Measurements from ENCODE around the gene SELENOT.

Gene SELENOT

DNA sequence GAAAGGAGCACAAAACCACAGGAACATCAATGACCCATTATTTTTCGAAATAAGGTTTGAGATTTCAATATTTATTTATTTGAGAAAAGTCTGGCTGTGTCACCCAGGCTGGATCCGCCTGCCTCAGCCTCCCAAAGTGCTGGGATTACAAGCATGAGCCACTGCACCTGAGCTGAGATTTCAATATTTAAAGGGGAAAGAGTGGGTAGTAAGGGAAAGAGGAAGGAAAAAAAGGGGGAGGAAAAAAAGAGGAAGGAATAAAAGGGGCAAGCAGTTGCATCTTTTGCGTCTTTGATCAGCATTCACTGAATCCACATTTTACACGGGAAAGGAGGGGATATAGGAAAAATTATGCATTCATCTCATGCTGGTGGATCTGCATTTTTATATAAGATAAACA, 53.2 kb downstream of the SELENOT start:
- H3K4me3 ChIP-seq (ENCODE audit: low read depth, low read length) = no peak overlapping the region
- DNase-seq (ENCODE audit: low read depth) = no peak

DNA sequence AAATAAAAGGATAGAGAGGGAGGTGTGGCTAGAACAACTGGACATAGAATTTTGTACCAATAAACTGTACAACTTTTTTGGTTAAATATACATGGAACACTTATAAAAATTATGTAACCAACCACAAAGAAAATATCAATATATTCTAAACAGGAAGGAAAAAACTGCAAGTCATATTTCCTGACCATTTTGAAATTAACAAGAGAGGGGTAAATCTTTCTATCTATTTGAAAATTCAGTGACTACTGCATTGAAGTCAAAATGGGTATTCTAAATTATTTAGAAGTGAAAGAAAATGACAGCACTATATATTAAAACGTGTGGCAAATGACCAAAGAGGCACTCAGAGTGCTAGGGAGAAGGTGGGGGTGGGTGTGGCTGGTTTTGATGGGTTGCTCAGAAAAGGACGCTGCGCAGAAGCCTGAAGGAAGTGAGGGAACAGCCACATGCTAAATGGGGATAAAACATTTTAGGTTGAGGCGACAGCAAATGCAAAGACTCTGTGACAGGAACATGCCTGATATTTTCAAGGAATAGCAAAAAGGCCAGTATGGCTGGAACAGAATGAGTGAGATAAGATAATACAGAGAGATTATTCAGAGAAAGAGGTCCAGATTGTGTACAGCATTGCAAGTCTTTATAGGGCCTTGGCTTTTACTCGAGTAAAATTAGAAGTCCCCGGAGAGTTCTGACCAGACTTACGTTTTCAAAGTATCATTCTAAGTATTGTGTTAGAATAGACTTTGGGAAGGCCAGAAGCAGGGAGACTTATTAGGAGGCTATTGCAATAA, 59.5 kb downstream of the SELENOT start:
- TF ChIP-seq, protein P1, sequence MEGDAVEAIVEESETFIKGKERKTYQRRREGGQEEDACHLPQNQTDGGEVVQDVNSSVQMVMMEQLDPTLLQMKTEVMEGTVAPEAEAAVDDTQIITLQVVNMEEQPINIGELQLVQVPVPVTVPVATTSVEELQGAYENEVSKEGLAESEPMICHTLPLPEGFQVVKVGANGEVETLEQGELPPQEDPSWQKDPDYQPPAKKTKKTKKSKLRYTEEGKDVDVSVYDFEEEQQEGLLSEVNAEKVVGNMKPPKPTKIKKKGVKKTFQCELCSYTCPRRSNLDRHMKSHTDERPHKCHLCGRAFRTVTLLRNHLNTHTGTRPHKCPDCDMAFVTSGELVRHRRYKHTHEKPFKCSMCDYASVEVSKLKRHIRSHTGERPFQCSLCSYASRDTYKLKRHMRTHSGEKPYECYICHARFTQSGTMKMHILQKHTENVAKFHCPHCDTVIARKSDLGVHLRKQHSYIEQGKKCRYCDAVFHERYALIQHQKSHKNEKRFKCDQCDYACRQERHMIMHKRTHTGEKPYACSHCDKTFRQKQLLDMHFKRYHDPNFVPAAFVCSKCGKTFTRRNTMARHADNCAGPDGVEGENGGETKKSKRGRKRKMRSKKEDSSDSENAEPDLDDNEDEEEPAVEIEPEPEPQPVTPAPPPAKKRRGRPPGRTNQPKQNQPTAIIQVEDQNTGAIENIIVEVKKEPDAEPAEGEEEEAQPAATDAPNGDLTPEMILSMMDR (IDR thresholded peaks at IDR 0.05; ENCODE audit: control insufficient read depth, extremely low read depth, insufficient read depth) = no peak
- H3K4me3 ChIP-seq (ENCODE audit: low read depth, low read length) = no peak overlapping the region
- DNase-seq (ENCODE audit: low read depth) = no peak

More for the DNA sequence above, 53.2 kb downstream of the SELENOT start:
- TF ChIP-seq, protein P1 (IDR thresholded peaks at IDR 0.05; ENCODE audit: control insufficient read depth, extremely low read depth, insufficient read depth) = no peak

DNA sequence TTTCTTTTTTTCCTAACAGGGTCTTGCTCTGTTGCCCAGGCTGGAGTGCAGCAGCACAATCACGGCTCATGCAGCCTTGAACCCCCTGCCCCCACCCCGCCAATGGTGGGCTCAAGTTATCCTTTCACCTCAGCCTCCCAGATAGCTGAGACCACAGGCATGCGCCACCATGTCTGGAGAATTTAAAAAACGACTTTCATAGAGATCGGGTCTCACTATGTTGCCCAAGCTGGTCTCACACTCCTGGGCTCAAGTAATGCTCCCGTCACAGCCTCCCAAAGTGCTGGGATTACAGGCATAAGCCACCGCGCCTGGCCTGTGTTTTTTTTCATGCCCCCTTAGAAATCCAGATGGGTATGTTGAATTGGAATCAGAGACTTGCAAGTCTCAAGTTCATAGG, 60.3 kb downstream of the SELENOT start:
- H3K4me3 ChIP-seq (ENCODE audit: low read depth, low read length) = no peak overlapping the region
- no peak for DNase-seq (ENCODE audit: low read depth)
- TF ChIP-seq, protein P1 (IDR thresholded peaks at IDR 0.05; ENCODE audit: control insufficient read depth, extremely low read depth, insufficient read depth) = no peak

DNA sequence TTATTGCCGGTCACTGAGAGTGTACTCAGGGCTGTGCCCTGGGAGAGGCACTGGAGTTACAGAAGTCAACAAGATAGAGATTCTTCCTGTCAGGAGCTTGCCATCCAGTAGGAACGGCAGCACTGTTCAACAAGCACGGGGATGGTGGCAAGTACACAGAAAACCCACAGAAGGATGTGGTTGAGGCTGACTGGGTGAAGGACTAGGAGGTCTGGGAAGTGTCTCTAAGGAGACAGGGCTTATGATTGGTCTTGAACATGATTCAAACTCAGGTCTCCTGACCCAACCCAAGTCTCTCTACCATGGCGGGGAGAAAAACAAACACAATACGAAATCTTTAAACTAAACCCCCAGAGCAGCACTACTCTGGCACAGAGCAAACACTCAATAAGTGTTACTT, 63.0 kb downstream of the SELENOT start:
- TF ChIP-seq, protein P1 (IDR thresholded peaks at IDR 0.05; ENCODE audit: control insufficient read depth, extremely low read depth, insufficient read depth) = no peak
- H3K4me3 ChIP-seq (ENCODE audit: low read depth, low read length) = no peak overlapping the region
- no peak for DNase-seq (ENCODE audit: low read depth)

DNA sequence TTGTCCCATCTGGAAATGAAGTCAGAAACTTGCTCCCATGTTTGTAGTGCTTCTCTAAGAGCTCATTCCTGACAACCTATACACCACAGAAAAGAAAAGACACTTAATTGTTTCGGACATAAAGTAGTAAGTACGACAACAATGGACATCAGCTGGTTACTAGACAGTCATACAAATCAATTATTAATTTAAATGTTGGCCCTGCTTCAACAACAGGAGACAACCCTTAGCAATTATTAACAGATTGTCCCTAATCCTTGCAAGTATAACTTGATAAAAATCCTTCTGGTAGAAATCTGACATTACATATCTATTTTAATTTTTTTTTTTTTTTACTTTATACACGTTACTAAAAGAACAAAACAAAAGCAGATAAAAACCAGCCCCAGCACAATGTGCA, 70.8 kb downstream of the SELENOT start:
- no peak for DNase-seq (ENCODE audit: low read depth)
- no peak overlapping the region for H3K4me3 ChIP-seq (ENCODE audit: low read depth, low read length)
- TF ChIP-seq, protein P1 (IDR thresholded peaks at IDR 0.05; ENCODE audit: control insufficient read depth, extremely low read depth, insufficient read depth) = no peak

DNA sequence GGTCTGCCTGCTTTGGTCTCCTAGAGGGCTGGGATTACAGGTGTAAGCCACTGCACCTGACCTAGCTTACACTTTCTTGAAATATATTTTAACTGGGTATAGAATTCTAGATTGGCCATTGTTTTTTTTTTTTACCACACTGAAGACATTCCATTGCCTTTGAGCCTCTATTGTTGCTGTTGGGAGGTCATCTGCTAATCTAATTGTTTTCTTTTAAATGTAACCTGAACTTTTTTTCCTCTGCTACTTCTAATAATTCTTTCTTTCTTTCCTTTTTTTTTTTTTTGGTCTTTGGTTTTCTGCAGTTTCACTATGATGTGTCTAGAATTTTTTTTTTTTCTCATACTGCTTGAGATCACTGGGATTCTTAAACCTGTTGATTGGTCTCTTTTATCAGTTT, 72.5 kb downstream of the SELENOT start:
- TF ChIP-seq, protein P1 (IDR thresholded peaks at IDR 0.05; ENCODE audit: control insufficient read depth, extremely low read depth, insufficient read depth) = no peak
- H3K4me3 ChIP-seq (ENCODE audit: low read depth, low read length) = no peak overlapping the region
- DNase-seq (ENCODE audit: low read depth) = no peak

Data from LNCaP clone FGC (cell line).